Measurements from ENCODE around the gene TEX44.

- TF ChIP-seq POLR2AphosphoS5 (IDR thresholded peaks at IDR 0.05) (no peak), EP300 (conservative IDR thresholded peaks at IDR 0.05; ENCODE audit: poor library complexity, severe bottlenecking) (no peak)
Measured at GRCh38 chr2:231597627-231598026, 5.0 kb downstream of the TEX44 start.

Measured in neural cell (in vitro differentiated cells).